ENCODE measurements around the gene GLMP.

GRCh38 chr1:156284757-156285156, 10.7 kb downstream of the GLMP start:
- TF ChIP-seq CTCF (IDR thresholded peaks at IDR 0.05) (no peak), POLR2A (IDR thresholded peaks at IDR 0.05) (no peak), EP300 (IDR thresholded peaks at IDR 0.05) (no peak)

All from tibial nerve (tissue), 4 donors.